Measurements from ENCODE around the gene SSMEM1.
"Not testable (repeated sequence)": the region's sequence is repeated elsewhere in the genome, so short reads cannot be mapped to it uniquely, and the experiment has no call there.

GRCh38 chr7:130248842-130249241 lies 41.2 kb downstream of the SSMEM1 start:
- not testable (repeated sequence) for TF ChIP-seq JUN (CRISPR knock-in tag; IDR thresholded peaks at IDR 0.05); CTCF (IDR thresholded peaks at IDR 0.05); NFYB (CRISPR knock-in tag; conservative IDR thresholded peaks at IDR 0.05; ENCODE audit: low read depth); STAT6 (CRISPR knock-in tag; conservative IDR thresholded peaks at IDR 0.05; ENCODE audit: low read depth); MAX (CRISPR knock-in tag; IDR thresholded peaks at IDR 0.05); KAT7 (CRISPR knock-in tag; IDR thresholded peaks at IDR 0.05; ENCODE audit: borderline replicate concordance); IRF2 (CRISPR knock-in tag; IDR thresholded peaks at IDR 0.05; ENCODE audit: borderline replicate concordance, low read depth); E2F1 (CRISPR knock-in tag; IDR thresholded peaks at IDR 0.05); ZNF219 (CRISPR knock-in tag; IDR thresholded peaks at IDR 0.05; ENCODE audit: borderline replicate concordance); ESRRA (CRISPR knock-in tag; IDR thresholded peaks at IDR 0.05; ENCODE audit: borderline replicate concordance)

All from WTC11 (cell line).